ENCODE measurements around the gene POLR3E.
A peak's percentile ranks its signal among the peaks of the same experiment; 100 is the strongest.

Gene POLR3E

GRCh38 chr16:22297114-22297870 lies at the start of gene POLR3E:
TSS of gene POLR3E (plus strand) at chr16:22297409. CDS start at chr16:22302969, 5,560 bp downstream.
- DNase-seq (ENCODE audit: low read depth), result peak; percentile 100

- no peak for DNase-seq (ENCODE audit: low read depth)
Measured at GRCh38 chr16:22250522-22250921, 46.7 kb upstream of the POLR3E start.

- no peak for DNase-seq (ENCODE audit: low read depth)
Measured at GRCh38 chr16:22252317-22252716, 44.9 kb upstream of the POLR3E start.

GRCh38 chr16:22253272-22253671 lies 43.9 kb upstream of the POLR3E start:
- DNase-seq (ENCODE audit: low read depth), result no peak

GRCh38 chr16:22255335-22255734 lies 41.9 kb upstream of the POLR3E start:
- no peak for DNase-seq (ENCODE audit: low read depth)

- no peak for DNase-seq (ENCODE audit: low read depth)
Measured at GRCh38 chr16:22257440-22257839, 39.8 kb upstream of the POLR3E start.

- DNase-seq (ENCODE audit: low read depth), result no peak
Measured at GRCh38 chr16:22260490-22260889, 36.7 kb upstream of the POLR3E start.

GRCh38 chr16:22262460-22262859 lies 34.7 kb upstream of the POLR3E start:
- no peak for DNase-seq (ENCODE audit: low read depth)

- DNase-seq (ENCODE audit: low read depth), result no peak
Measured at GRCh38 chr16:22264786-22265185, 32.4 kb upstream of the POLR3E start.

GRCh38 chr16:22265351-22265750 lies 31.9 kb upstream of the POLR3E start:
- DNase-seq (ENCODE audit: low read depth), result no peak

- DNase-seq (ENCODE audit: low read depth), result no peak
Measured at GRCh38 chr16:22266546-22266945, 30.7 kb upstream of the POLR3E start.

GRCh38 chr16:22267764-22268163 lies 29.4 kb upstream of the POLR3E start:
- no peak for DNase-seq (ENCODE audit: low read depth)

GRCh38 chr16:22270525-22270924 lies 26.7 kb upstream of the POLR3E start:
- DNase-seq (ENCODE audit: low read depth), result no peak

GRCh38 chr16:22272870-22273650 lies 24.1 kb upstream of the POLR3E start:
- no peak for DNase-seq (ENCODE audit: low read depth)

- DNase-seq (ENCODE audit: low read depth), result no peak
Measured at GRCh38 chr16:22274916-22275315, 22.3 kb upstream of the POLR3E start.

- no peak for DNase-seq (ENCODE audit: low read depth)
Measured at GRCh38 chr16:22278441-22279230, 18.6 kb upstream of the POLR3E start.

GRCh38 chr16:22282254-22282892 lies 14.8 kb upstream of the POLR3E start:
- no peak for DNase-seq (ENCODE audit: low read depth)

GRCh38 chr16:22284637-22285036 lies 12.6 kb upstream of the POLR3E start:
- DNase-seq (ENCODE audit: low read depth), result no peak

GRCh38 chr16:22285080-22285479 lies 12.1 kb upstream of the POLR3E start:
- DNase-seq (ENCODE audit: low read depth), result no peak

GRCh38 chr16:22291020-22291419 lies 6.2 kb upstream of the POLR3E start:
- no peak for DNase-seq (ENCODE audit: low read depth)

GRCh38 chr16:22291860-22292318 lies 5.3 kb upstream of the POLR3E start:
- no peak for DNase-seq (ENCODE audit: low read depth)

GRCh38 chr16:22292320-22292719 lies 4.9 kb upstream of the POLR3E start:
- no peak for DNase-seq (ENCODE audit: low read depth)
